Adrenal gland (tissue), 12 donors: ENCODE data around the gene LCMT2. TPM values are rescaled to one million over a fixed set of nuclear protein-coding genes. Genes with fewer than 3 reads are reported as not detected.

ENCODE experiments used
- DNase-seq, 7 donors: peaks; one replicate each; pipeline ENCODE4 v3.0.0-alpha.2; 2019 to 2020
- H3K27ac ChIP-seq, 5 donors: fragments of 200-600 bp; sonication (generic) in 4 of 5; 1 replicate in 3 of 5; 2 replicates in 2 of 5; pipeline versions ENCODE4 v1.5.1 to v1.8.0; 2016 to 2020; ENCODE audit warnings: mild to moderate bottlenecking in 1 of 5
- H3K27me3 ChIP-seq: fragments of 200-600 bp; 2 replicates; pipeline ENCODE4 v1.8.0; 2021
- H3K36me3 ChIP-seq, 2 donors: fragments of 200-600 bp; replicated peaks in 1 of 2; 1 replicate in 1 of 2; 2 replicates in 1 of 2; pipeline versions ENCODE4 v1.5.1 to v1.8.0; 2018 to 2022
- H3K4me1 ChIP-seq, 2 donors: fragments of 200-600 bp; replicated peaks in 1 of 2; 1 replicate in 1 of 2; 2 replicates in 1 of 2; pipeline versions ENCODE4 v1.5.1 to v1.8.0; 2018 to 2021
- H3K4me3 ChIP-seq, 4 donors: fragments of 200-600 bp; sonication (generic) in 3 of 4; one replicate each; pipeline ENCODE4 v1.5.1; 2016 to 2018
- H3K9me3 ChIP-seq, 3 donors: fragments of 200-600 bp; sonication (generic) in 1 of 3; replicated peaks in 1 of 3; 1 replicate in 2 of 3; 2 replicates in 1 of 3; pipeline versions ENCODE4 v1.5.1 to v1.8.0; 2016 to 2021
- POLR2A ChIP-seq, 2 donors: fragments of 450-650 bp; IDR thresholded peaks; one replicate each; pipeline ENCODE4 v1.6.1; 2017; ENCODE audit warnings: antibody characterized with exemption in 2 of 2, mild to moderate bottlenecking in 2 of 2, moderate library complexity in 1 of 2
- WGBS, 4 donors: extraction: QIAGEN DNeasy Blood & Tissue Kit in 2 of 4; methylation state at CpG; one replicate each; pipeline versions ENCODE4 v1.1.5 to v1.1.7; 2013 to 2017; 5-methylcytosine and 5-hydroxymethylcytosine counted together
- intact Hi-C, 2 donors: fragments of 100-400 bp; cut with DNase I; formaldehyde crosslinking; loops; one replicate each; pipeline versions ENCODE4 v1.14.1 to v1.15.0; 2022 to 2023
- polyA plus RNA-seq, 3 donors: library from polyadenylated mRNA; stranded (reverse); fragments of 200-250 nt in 2 of 3; fragments of 350-450 nt in 1 of 3; fragmentation: Illumina TruSeq in 1 of 3; extraction: RNeasy Lipid Tissue Mini Kit (QIAGEN cat#74804) in 1 of 3; gene quantifications; one replicate each; pipeline ENCODE4 v1.2.3, GENCODE V29; 2013 to 2014
- total RNA-seq, 9 donors: library from RNA; depleted of rRNA in 4 of 9; stranded (reverse); fragments of >200 nt in 4 of 9; fragments of 120-200 nt in 1 of 9; fragmentation: NEBNext Ultra II Directional in 1 of 9; extraction: Animal tissue kit (Norgen Biotek cat#: 25700) in 1 of 9; gene quantifications; one replicate each; pipeline versions ENCODE4 v1.1.0 to v1.2.4, GENCODE V29; 2013 to 2023
- TF ChIP-seq, protein P1 (sequence below), 6 experiments: fragments of 450-650 bp in 4 of 6; fragments of 200-600 bp in 2 of 6; sonication (generic) in 1 of 6; IDR thresholded peaks; 1 replicate in 5 of 6; 2 replicates in 1 of 6; pipeline versions ENCODE4 v1.5.1 to v1.8.0; 2016 to 2021; ENCODE audit warnings: antibody characterized with exemption in 6 of 6, mild to moderate bottlenecking in 2 of 6, moderate library complexity in 1 of 6
- donor health status: healthy with polysubstance abuse.
- donor health status: Bipolar disorder and iron deficiency.
- donor health status: DM: yes; HTN: yes; CAD: no.
- donor health status: DM: no; HTN: no; CAD: no.
- donor health status: DM: no; HTN: no; CAD: no.
- donor health status: DM: yes; HTN: yes; CAD: no.

The LCMT2 gene
- total and polyA plus RNA-seq, 12 donors, result 2.3 to 14.0 (median 9.0) TPM

DNA sequence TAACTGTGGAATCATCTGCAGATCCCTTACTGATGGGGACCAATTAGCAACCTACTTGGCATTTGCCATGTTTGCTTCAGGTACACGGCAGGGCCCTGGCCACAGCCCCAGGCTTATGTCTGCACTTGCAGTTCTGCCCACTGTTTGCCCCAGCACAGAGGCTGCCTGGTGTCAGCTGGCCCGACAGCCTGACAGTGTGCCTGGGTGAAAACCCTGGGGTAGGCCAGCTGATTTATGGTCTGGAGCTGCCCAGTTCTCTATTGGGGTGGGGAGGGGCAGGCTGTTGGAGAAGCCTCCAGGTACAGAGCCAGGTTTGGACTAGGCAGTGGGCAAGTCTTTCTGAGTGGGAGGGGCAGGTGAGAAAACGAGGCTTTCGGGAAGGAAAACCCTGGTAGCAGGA is 52.5 kb downstream of the LCMT2 start:
- Histone ChIP-seq H3K4me3 (no peak overlapping the region), H3K4me1 (no peaks in the 10 kb centered on the region), H3K9me3 (no peaks in the 10 kb centered on the region), H3K36me3 (no peaks in the 10 kb centered on the region), H3K27me3 (no peaks in the 10 kb centered on the region), H3K27ac (no peak overlapping the region)
- intact Hi-C loops, result no loop called here
- TF ChIP-seq POLR2A (IDR thresholded peaks at IDR 0.05), result no peak
- TF ChIP-seq, protein P1, sequence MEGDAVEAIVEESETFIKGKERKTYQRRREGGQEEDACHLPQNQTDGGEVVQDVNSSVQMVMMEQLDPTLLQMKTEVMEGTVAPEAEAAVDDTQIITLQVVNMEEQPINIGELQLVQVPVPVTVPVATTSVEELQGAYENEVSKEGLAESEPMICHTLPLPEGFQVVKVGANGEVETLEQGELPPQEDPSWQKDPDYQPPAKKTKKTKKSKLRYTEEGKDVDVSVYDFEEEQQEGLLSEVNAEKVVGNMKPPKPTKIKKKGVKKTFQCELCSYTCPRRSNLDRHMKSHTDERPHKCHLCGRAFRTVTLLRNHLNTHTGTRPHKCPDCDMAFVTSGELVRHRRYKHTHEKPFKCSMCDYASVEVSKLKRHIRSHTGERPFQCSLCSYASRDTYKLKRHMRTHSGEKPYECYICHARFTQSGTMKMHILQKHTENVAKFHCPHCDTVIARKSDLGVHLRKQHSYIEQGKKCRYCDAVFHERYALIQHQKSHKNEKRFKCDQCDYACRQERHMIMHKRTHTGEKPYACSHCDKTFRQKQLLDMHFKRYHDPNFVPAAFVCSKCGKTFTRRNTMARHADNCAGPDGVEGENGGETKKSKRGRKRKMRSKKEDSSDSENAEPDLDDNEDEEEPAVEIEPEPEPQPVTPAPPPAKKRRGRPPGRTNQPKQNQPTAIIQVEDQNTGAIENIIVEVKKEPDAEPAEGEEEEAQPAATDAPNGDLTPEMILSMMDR (IDR thresholded peaks at IDR 0.05), result no peak
- DNase-seq, result peak in 1 of 7 donors; percentile 28
- WGBS, 4 donors, result 67 to 88% (median 74%) methylated on average over 4 of the region's 4 CpGs

- Histone ChIP-seq H3K9me3 (no peaks in the 10 kb centered on the region), H3K27ac (no peak overlapping the region), H3K36me3 (no peaks in the 10 kb centered on the region), H3K4me3 (no peak overlapping the region), H3K27me3 (no peaks in the 10 kb centered on the region), H3K4me1 (no peaks in the 10 kb centered on the region)
- DNase-seq, result peak in 1 of 7 donors; percentile 38
- 72 to 80% (median 76%) methylated on average over 9 to 10 of the region's 10 CpGs for WGBS, 4 donors
- TF ChIP-seq, protein P1 (IDR thresholded peaks at IDR 0.05), result no peak
- TF ChIP-seq POLR2A (IDR thresholded peaks at IDR 0.05), result no peak
- intact Hi-C loops, result no loop called here
Measured at GRCh38 chr15:43277231-43277823, 53.0 kb downstream of the LCMT2 start.

DNA sequence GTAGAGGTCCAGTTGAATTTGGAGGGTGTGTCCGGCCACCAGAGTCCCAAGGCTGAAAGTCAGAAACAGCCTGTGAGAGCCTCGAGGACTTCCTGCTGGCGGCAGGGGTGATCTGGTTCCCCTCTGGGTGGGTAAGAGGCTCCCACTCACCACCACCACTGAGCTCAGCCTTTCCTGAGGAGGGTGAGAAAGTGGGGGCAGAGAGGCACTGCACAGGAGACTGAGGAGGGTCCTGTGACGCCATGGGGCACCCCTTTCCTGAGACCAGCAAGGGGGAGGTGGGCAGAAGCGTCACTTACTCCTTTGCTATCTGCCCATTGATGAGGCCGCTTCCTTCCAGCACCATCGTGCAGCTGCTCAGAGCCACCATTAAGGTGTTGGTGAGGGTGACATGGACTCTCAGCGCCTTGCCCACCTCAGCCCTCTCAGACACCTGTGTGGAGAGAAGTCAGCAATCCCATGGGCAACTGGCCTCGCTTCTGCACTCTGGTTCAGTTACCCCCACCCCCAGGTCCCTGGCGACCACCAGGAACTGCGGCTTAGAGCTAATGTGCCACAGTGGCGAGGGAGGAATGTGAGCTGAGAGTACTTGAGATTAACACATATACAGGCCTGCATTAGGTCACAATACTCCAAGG is 53.7 kb downstream of the LCMT2 start:
- TF ChIP-seq, protein P1 (IDR thresholded peaks at IDR 0.05), result no peak
- no peak for TF ChIP-seq POLR2A (IDR thresholded peaks at IDR 0.05)
- H3K9me3 ChIP-seq, result peaks cover 0 to 2% (median 0%) of the 10 kb centered on the region in 3 donors
- WGBS, 4 donors, result 74 to 85% (median 75%) methylated on average over 8 to 12 of the region's 12 CpGs
- H3K4me3 ChIP-seq, result no peak overlapping the region
- H3K36me3 ChIP-seq, result no peaks in the 10 kb centered on the region
- intact Hi-C loops, result no loop called here
- no peaks in the 10 kb centered on the region for H3K27me3 ChIP-seq
- no peak overlapping the region for H3K27ac ChIP-seq
- H3K4me1 ChIP-seq, result no peaks in the 10 kb centered on the region
- peak in 1 of 7 donors; percentile 27 for DNase-seq

- Histone ChIP-seq H3K4me1 (no peaks in the 10 kb centered on the region), H3K4me3 (no peak overlapping the region), H3K9me3 (peaks cover 0 to 4% (median 0%) of the 10 kb centered on the region in 3 donors), H3K27ac (no peak overlapping the region), H3K27me3 (no peaks in the 10 kb centered on the region), H3K36me3 (no peaks in the 10 kb centered on the region)
- DNase-seq, result peak in 1 of 7 donors; percentile 33
- intact Hi-C loops, result no loop called here
- WGBS, 4 donors, result 56 to 66% (median 63%) methylated on average over 14 to 15 of the region's 15 CpGs
- TF ChIP-seq, protein P1 (IDR thresholded peaks at IDR 0.05), result no peak
- TF ChIP-seq POLR2A (IDR thresholded peaks at IDR 0.05), result no peak
Measured at GRCh38 chr15:43275740-43276562, 54.4 kb downstream of the LCMT2 start.
